Inflammatory macrophage treated with lipopolysaccharide for 1 hour (primary cell): ENCODE results near the gene CHST4.
"Not testable (repeated sequence)": the region's sequence is repeated elsewhere in the genome, so short reads cannot be mapped to it uniquely, and the experiment has no call there.

ENCODE experiments used
- DNase-seq, 2 donors: peaks; one replicate each; pipeline ENCODE4 v3.0.0-alpha.2; 2020 to 2022

Gene CHST4

GRCh38 chr16:71526111-71526631 is at the start of gene CHST4:
Gene CHST4 (plus strand): TSS chr16:71526426. CDS start chr16:71536678, 10,252 bp downstream.
- peak; percentile 26 to 39 for DNase-seq

- DNase-seq = no peak
Measured at GRCh38 chr16:71476457-71477124, 49.6 kb upstream of the CHST4 start.

GRCh38 chr16:71479420-71479819 is 46.8 kb upstream of the CHST4 start:
- peak in 1 of 2 donors; percentile 19 for DNase-seq

- no peak for DNase-seq
Measured at GRCh38 chr16:71480956-71481355, 45.3 kb upstream of the CHST4 start.

GRCh38 chr16:71482569-71482968 is 43.7 kb upstream of the CHST4 start:
- DNase-seq = no peak

- DNase-seq = peak; percentile 82 to 91
Measured at GRCh38 chr16:71484006-71484893, 42.0 kb upstream of the CHST4 start.

GRCh38 chr16:71489122-71489521 is 37.1 kb upstream of the CHST4 start, which contains the start of gene ZNF19:
Gene ZNF19 (minus strand): TSS chr16:71489324. CDS start chr16:71482114, 7,210 bp downstream.
- no peak for DNase-seq

- no peak for DNase-seq
Measured at GRCh38 chr16:71490361-71490760, 35.9 kb upstream of the CHST4 start.

GRCh38 chr16:71491054-71491453 is 35.2 kb upstream of the CHST4 start:
- no peak for DNase-seq

GRCh38 chr16:71492786-71493185 is 33.4 kb upstream of the CHST4 start:
- no peak for DNase-seq

GRCh38 chr16:71493213-71493612 is 33.0 kb upstream of the CHST4 start:
- DNase-seq = no peak

GRCh38 chr16:71498031-71498430 is 28.2 kb upstream of the CHST4 start:
- no peak for DNase-seq

GRCh38 chr16:71499775-71500364 is 26.4 kb upstream of the CHST4 start:
- peak; percentile 25 to 77 for DNase-seq

GRCh38 chr16:71500964-71501363 is 25.3 kb upstream of the CHST4 start:
- no peak for DNase-seq

- DNase-seq = no peak
Measured at GRCh38 chr16:71501547-71501946, 24.7 kb upstream of the CHST4 start.

- not testable (repeated sequence) for DNase-seq
Measured at GRCh38 chr16:71504051-71504450, 22.2 kb upstream of the CHST4 start.

GRCh38 chr16:71504901-71505300 is 21.3 kb upstream of the CHST4 start:
- no peak for DNase-seq

GRCh38 chr16:71507061-71507460 is 19.2 kb upstream of the CHST4 start:
- no peak for DNase-seq

- DNase-seq = no peak
Measured at GRCh38 chr16:71513302-71513701, 12.9 kb upstream of the CHST4 start.

GRCh38 chr16:71514476-71514875 is 11.8 kb upstream of the CHST4 start:
- DNase-seq = no peak

GRCh38 chr16:71515026-71515425 is 11.2 kb upstream of the CHST4 start:
- no peak for DNase-seq

- DNase-seq = no peak
Measured at GRCh38 chr16:71520550-71520949, 5.7 kb upstream of the CHST4 start.
